Peyer's patch (tissue), 4 donors: ENCODE data around the gene CRYBG3.

Experiments
- POLR2A ChIP-seq, 2 donors: fragments of 450-650 bp; IDR thresholded peaks; one replicate each; pipeline ENCODE4 v1.5.1; 2017; ENCODE audit warnings: antibody characterized with exemption in 2 of 2, mild to moderate bottlenecking in 2 of 2, moderate library complexity in 2 of 2
- TF ChIP-seq, protein P1 (sequence below), 6 experiments: fragments of 450-650 bp in 4 of 6; fragments of 200-600 bp in 2 of 6; sonication (generic) in 1 of 6; IDR thresholded peaks; one replicate each; pipeline ENCODE4 v1.5.1; 2017 to 2019; ENCODE audit warnings: antibody characterized with exemption in 6 of 6, mild to moderate bottlenecking in 3 of 6, moderate library complexity in 1 of 6

DNA sequence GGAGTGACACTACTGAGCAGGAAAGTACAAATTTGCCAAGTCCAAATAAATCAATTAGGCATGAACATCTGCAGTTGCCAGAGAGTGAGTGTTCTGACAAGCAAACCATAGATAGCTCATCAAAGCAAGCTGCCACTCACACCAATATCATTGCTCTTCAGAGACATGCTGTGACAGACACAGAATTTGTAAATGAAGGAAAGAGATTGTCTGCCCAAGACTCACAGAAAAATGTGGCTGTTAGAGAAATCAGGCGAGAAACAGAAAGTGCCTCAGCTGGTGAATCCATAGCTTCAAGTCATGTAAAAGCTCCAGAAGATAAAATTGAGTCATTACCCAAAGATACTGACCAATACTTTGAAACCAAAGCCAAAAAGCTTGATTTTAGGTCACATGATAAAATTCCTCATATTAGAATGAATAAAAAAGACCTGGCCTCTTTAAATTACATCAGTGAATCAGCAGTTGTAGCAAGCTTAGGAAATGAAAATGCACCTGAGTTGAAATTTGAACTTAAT lies 50.8 kb downstream of the CRYBG3 start:
- TF ChIP-seq, protein P1, sequence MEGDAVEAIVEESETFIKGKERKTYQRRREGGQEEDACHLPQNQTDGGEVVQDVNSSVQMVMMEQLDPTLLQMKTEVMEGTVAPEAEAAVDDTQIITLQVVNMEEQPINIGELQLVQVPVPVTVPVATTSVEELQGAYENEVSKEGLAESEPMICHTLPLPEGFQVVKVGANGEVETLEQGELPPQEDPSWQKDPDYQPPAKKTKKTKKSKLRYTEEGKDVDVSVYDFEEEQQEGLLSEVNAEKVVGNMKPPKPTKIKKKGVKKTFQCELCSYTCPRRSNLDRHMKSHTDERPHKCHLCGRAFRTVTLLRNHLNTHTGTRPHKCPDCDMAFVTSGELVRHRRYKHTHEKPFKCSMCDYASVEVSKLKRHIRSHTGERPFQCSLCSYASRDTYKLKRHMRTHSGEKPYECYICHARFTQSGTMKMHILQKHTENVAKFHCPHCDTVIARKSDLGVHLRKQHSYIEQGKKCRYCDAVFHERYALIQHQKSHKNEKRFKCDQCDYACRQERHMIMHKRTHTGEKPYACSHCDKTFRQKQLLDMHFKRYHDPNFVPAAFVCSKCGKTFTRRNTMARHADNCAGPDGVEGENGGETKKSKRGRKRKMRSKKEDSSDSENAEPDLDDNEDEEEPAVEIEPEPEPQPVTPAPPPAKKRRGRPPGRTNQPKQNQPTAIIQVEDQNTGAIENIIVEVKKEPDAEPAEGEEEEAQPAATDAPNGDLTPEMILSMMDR (IDR thresholded peaks at IDR 0.05) = no peak
- TF ChIP-seq POLR2A (IDR thresholded peaks at IDR 0.05) = no peak
